CD1c-positive myeloid dendritic cell (primary cell): ENCODE results near the gene ITGA1.

Experiments
- DNase-seq: peaks from one replicate; pipeline ENCODE4 v3.0.0-alpha.2; 2016; ENCODE audit errors: extremely low spot score

ITGA1 gene

DNA sequence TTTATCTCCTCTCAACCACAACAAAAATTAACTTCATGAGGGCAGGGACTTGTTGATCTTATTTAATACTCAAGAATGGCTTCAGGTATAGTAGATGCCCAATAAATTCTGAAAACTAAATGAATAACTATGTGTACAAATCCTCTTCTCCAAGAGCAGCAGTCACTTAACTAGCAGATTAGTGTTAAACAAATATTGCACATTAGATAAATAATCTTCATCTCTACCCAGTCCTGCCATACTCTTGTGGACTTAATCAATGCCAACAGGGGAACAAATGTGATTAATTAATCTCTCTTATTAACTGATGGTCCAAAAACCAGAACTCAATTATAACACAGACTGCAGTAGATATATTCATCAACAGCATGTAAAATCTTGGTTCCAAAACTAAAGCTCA is 15.0 kb upstream of the ITGA1 start:
- no peak for DNase-seq

- no peak for DNase-seq
Measured at GRCh38 chr5:52773342-52773741, 14.4 kb upstream of the ITGA1 start.

DNA sequence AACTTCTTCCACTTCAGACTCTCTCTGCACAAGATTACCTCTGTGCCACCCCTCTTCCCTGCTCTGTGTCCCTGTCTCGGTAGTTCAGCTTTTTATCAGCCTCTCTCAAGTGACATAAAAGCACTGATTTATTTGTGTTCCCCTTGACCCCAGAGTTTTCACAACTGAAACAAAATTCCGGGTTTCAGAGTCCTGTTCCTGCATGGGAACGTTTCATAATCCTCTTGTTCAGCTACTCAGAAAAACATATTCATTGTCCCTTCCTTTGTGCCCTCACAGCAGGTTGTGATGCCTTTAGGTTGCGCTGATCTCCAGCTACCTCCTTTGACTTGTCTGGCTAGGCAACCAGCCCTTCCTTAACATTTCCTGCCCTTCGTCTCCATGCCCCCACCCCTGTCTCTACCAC is 13.7 kb upstream of the ITGA1 start:
- no peak for DNase-seq

DNA sequence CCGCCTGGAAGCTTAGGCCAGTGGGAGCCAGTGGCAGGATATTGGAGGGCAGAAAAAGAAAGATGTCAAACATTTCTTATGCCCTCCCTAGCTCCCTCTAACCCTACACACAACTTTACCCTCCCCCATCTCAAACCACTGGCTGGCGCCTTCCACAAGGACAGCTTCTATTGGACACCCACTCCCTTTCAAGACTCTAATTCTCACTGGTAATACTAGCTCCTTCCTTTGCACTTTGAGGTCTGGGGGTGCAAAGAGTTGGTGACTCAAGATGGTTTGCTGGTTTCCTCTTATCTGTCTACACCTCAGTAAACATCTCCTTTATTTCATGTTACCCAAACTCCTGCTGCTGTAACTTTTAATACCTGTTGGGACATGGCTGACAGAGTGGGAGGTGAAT is 11.6 kb upstream of the ITGA1 start:
- peak; percentile 25 for DNase-seq

DNA sequence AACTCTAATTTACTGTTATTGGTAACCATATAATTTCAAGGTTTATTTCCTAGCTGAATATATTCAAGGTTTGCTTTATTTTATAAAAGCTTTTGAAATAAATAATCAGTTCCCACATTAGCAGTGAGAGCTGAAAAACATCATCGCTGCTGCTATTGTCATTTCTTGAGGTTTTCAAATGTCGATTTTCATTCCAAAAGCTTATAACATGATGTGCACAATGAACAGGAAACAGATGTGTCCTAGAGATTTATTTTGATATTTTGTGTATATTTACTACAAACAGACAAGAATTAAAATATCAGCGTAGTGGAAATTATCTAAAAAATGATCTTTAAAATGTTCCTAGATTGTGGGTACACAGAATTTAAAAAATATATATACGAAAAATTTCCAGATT is 10.5 kb upstream of the ITGA1 start:
- no peak for DNase-seq

DNA sequence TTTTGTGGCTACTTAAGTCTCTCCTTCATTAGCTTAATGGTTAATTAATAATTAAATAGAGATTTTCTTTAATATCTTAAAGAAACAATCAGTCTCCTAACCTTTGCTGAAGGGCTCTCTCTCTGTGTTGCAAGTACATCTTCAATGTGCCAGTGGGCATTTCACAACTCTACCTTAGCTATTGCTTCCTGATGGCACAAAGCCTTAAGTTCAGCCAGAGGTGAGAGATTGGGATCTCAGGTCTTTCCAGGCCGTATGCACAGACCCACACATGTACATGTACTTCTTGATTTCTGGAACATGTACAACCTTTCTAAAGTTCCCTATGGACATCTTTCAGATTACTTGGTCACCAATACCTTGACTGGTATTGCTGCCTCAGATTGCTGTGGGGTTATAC is 8.9 kb upstream of the ITGA1 start:
- no peak for DNase-seq

- DNase-seq: no peak
Measured at GRCh38 chr5:52779213-52779612, 8.5 kb upstream of the ITGA1 start.

- DNase-seq: no peak
Measured at GRCh38 chr5:52783226-52783959, 4.3 kb upstream of the ITGA1 start.

GRCh38 chr5:52784737-52785136 is 3.0 kb upstream of the ITGA1 start:
- DNase-seq: peak; percentile 33

DNA sequence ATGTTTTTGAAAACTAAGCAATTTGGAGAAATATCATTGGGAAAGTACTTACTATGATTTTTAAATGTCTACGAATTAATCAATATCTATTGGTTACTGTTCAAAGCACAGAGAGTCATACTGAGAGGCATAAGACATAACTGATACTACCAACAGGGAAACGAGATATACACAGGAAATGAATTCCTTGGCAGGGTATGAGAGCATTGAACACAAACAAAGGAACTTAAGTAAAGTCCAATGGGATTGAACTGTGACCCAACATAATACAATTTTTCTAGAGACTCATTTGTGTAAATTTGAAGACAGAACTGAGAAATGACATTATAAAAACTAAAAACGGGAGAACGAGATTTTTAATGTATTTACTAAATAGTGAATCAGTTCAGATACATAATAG is 1.3 kb upstream of the ITGA1 start:
- no peak for DNase-seq

DNA sequence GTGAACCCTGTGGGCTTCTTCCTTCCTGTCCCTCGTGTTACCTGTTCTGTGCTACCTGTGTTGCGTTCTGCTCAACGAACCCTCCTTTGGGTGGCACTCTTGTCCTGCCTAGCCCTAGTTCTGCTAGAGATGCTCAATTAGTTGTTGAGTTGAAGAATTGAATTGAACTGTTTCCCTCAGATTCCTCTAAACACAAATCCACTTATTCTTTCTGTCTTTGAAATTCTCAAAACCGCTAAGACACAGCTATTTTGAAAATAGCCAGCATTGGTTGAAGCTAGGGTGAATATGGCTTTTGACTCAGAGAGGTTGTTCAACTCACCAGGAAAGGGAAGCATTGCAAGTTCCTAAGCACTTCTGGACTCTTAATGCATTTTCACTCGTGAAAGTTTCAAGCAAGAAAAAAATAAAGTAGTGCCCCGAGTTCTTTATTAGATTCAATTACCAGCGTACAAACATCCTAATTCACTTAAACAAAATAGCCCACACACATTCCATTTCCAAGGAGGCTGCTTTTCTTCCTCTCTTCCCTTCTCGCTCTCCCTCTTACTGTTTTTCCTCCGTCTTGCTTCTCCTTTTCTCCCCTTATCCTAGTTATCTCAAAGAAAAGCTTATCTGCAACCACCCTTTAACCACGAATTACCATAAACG is 642 bp upstream of the ITGA1 start:
- peak; percentile 41 for DNase-seq

GRCh38 chr5:52788505-52788821 is 747 bp downstream of the ITGA1 start:
- DNase-seq: no peak

DNA sequence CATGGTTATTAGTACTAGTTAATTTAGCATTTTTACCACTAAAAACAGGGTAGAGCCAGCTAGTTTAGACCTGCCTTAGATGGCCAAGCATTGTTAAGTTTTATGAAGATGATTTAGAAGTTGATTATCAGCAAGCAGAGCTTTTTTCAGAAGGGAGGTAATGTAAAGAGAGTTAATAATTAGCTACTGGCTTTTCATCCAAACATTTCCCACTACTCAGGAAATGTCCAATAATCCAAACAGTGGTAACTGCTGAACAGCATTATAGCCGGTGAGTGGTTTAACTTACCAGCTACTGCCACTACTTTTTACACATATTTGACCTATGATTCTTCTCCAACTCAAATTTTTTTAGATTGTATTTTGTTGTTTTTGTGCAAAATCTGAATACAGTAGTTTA is 1.7 kb downstream of the ITGA1 start:
- no peak for DNase-seq

GRCh38 chr5:52789851-52790250 is 2.1 kb downstream of the ITGA1 start:
- DNase-seq: no peak

DNA sequence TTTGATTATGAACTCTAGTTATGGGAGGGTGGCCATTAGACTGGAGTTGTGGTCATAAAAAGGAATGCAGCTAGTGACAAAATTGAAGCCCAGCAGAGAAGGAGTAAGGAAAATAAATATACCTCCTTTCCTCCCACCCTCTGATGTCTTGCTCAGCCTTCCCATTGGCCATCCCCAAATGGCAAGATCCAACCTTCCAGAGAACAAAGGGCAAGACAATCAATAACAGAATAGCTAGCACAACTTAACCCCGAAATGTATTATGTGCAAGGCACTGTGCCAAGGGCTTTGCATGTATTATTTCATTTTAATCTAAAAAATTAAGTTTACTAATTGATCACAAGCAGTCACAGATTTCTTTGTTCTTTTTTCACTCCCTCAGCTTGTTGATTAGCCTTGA is 3.6 kb downstream of the ITGA1 start:
- no peak for DNase-seq

- peak; percentile 48 for DNase-seq
Measured at GRCh38 chr5:52794519-52794918, 6.8 kb downstream of the ITGA1 start.

- no peak for DNase-seq
Measured at GRCh38 chr5:52796031-52796430, 8.3 kb downstream of the ITGA1 start.

GRCh38 chr5:52796516-52797103 is 8.9 kb downstream of the ITGA1 start:
- DNase-seq: no peak

GRCh38 chr5:52798938-52799337 is 11.2 kb downstream of the ITGA1 start:
- peak; percentile 65 for DNase-seq

DNA sequence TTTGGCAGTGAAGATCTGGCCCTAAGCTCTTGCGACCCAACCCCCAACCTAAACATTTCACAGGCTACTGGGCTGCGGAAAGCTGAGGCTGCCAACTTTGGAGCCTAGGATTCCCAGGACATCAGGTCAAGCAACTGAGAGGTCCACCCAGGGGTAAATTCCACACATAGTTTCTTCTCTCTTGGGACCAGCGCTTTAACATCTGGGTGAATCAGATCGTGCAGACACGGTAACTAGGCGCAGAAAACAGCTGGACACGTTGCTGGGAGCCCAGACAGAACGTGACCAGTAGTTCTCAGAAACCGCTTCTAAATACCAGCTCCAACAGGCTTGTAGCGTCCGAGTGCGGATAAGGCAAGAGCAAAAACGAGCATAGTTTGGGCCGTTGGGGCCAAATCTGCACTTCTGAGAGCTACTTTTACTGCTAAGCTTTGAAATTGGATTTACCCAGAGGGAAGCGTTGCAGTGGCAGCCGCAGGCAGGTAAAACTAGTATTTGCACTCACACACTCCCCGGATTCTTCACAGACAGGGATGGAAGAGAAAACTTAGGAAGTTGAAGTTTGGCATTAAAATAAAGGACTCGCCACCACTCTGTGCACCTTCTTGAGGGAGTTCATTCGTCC is 11.8 kb downstream of the ITGA1 start:
- peak; percentile 66 for DNase-seq

GRCh38 chr5:52799983-52800393 is 12.3 kb downstream of the ITGA1 start:
- DNase-seq: peak; percentile 99

GRCh38 chr5:52800394-52801213 is 12.9 kb downstream of the ITGA1 start:
- DNase-seq: peak; percentile 57
